Measurements from ENCODE around the gene OR5M3. TPM values are rescaled to one million over a fixed set of nuclear protein-coding genes. Genes with fewer than 3 reads are reported as not detected.

The OR5M3 gene
- total RNA-seq, 1 donor from 2014 or later, result not detected

DNA sequence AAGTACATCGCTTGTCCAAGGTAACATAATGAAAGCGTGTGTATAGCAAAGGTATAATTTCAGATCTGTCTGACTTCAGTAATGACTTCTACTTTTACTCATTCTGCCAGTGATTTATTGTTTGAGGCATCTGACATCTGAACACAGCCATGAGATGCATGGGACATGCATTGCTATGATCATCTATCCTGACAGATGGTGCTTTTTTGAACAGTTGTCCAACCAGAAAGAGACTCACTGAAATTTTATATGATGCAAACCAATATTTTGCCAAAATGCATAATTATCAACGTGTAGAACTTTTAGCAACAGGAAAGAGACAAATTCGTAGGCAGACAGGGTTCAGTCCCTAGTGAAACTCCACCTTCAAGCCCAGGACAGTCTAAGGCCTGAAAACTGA is 19.6 kb downstream of the OR5M3 start:
- no peak for TF ChIP-seq CTCF (IDR thresholded peaks at IDR 0.05)

More for the DNA sequence above, 19.6 kb downstream of the OR5M3 start:
- Mint-ChIP-seq H3K4me3 (ENCODE audit: unreplicated experiment) (no peak overlapping the region), H3K36me3 (ENCODE audit: low read depth) (no peaks in the 10 kb centered on the region), H3K9me3 (ENCODE audit: low read depth) (no peaks in the 10 kb centered on the region), H3K27ac (ENCODE audit: unreplicated experiment) (no peak overlapping the region), H3K27me3 (ENCODE audit: low read depth) (no peaks in the 10 kb centered on the region), H3K4me1 (ENCODE audit: low read depth) (no peaks in the 10 kb centered on the region)
- no peak for DNase-seq (ENCODE audit: low spot score)

Other genes starting within 250 kb of the OR5M3 start
- not detected in 3 replicates for gene OR5T2, start 239.1 kb downstream of the OR5M3 start, total RNA-seq
- not detected in 3 replicates for gene OR5T3, start 221.1 kb downstream of the OR5M3 start, total RNA-seq
- gene OR5T1, start 199.2 kb downstream of the OR5M3 start, total RNA-seq, result not detected in 3 replicates
- not detected in 3 replicates for gene OR8H1, start 181.1 kb downstream of the OR5M3 start, total RNA-seq
- not detected in 3 replicates for gene OR8K3, start 158.2 kb downstream of the OR5M3 start, total RNA-seq
- not detected in 3 replicates for gene OR8K1, start 127.3 kb downstream of the OR5M3 start, total RNA-seq
- gene OR8J1, start 119.1 kb downstream of the OR5M3 start, total RNA-seq, result not detected in 3 replicates
- not detected in 3 replicates for gene OR8U1, start 97.7 kb downstream of the OR5M3 start, total RNA-seq
- not detected in 3 replicates for gene OR5AL1, start 60.7 kb downstream of the OR5M3 start, total RNA-seq
- gene OR5M8, start 18.0 kb upstream of the OR5M3 start, total RNA-seq, result not detected in 3 replicates
- gene OR5M11, start 69.9 kb upstream of the OR5M3 start, total RNA-seq, result not detected in 3 replicates
- not detected in 3 replicates for gene OR5M10, start 104.4 kb upstream of the OR5M3 start, total RNA-seq
- not detected in 3 replicates for gene OR5M1, start 141.5 kb upstream of the OR5M3 start, total RNA-seq
- not detected in 3 replicates for gene OR5AP2, start 169.1 kb upstream of the OR5M3 start, total RNA-seq
- gene OR5AR1, start 190.3 kb upstream of the OR5M3 start, total RNA-seq, result not detected in 3 replicates
- not detected in 3 replicates for gene OR9G1, start 225.7 kb upstream of the OR5M3 start, total RNA-seq